CD14-positive monocyte (primary cell): ENCODE measurements around the gene BTNL3. TPM values are rescaled to one million over a fixed set of nuclear protein-coding genes. Genes with fewer than 3 reads are reported as not detected.

Source experiments
- DNase-seq, 3 donors: peaks; one replicate each; pipeline ENCODE4 v3.0.0-alpha.2; 2011 to 2022
- H2AFZ ChIP-seq: 2 replicates; pipeline ENCODE4 v1.6.0; 2012; ENCODE audit warnings: mild to moderate bottlenecking, low read depth, low read length, inconsistent platforms; ENCODE audit not compliant: insufficient read depth, poor library complexity, severe bottlenecking
- H3K27ac ChIP-seq, 2 donors: 1 replicate in 1 of 2; 2 replicates in 1 of 2; pipeline ENCODE4 v1.5.1; 2012 to 2013; ENCODE audit warnings: low read length in 2 of 2, control low read depth in 1 of 2, inconsistent platforms in 1 of 2, low read depth in 1 of 2, mild to moderate bottlenecking in 1 of 2
- H3K27me3 ChIP-seq, 2 donors: one replicate each; pipeline versions ENCODE4 v1.6.0 to v1.6.1; 2011 to 2013; ENCODE audit warnings: low read length in 2 of 2; ENCODE audit not compliant: control insufficient read depth in 2 of 2, insufficient read depth in 2 of 2
- H3K36me3 ChIP-seq, 2 donors: replicated peaks in 1 of 2; 1 replicate in 1 of 2; 2 replicates in 1 of 2; pipeline versions ENCODE4 v1.5.1 to v1.6.1; 2012 to 2013; ENCODE audit warnings: low read length in 2 of 2, control low read depth in 1 of 2, inconsistent platforms in 1 of 2, mild to moderate bottlenecking in 1 of 2; ENCODE audit not compliant: insufficient read depth in 2 of 2, control insufficient read depth in 1 of 2
- H3K4me1 ChIP-seq, 2 donors: 1 replicate in 1 of 2; 2 replicates in 1 of 2; pipeline versions ENCODE4 v1.5.1 to v1.6.1; 2012 to 2013; ENCODE audit warnings: low read length in 2 of 2, control low read depth in 1 of 2, inconsistent platforms in 1 of 2, mild to moderate bottlenecking in 1 of 2, moderate library complexity in 1 of 2; ENCODE audit not compliant: insufficient read depth in 2 of 2, control insufficient read depth in 1 of 2
- H3K4me2 ChIP-seq: replicated peaks from 2 replicates; pipeline ENCODE3; 2012; ENCODE audit warnings: low read length, moderate library complexity, mild to moderate bottlenecking; ENCODE audit not compliant: poor library complexity, severe bottlenecking; ENCODE audit errors: extremely low read depth
- H3K4me3 ChIP-seq, 3 experiments: fragments of 200-600 bp in 1 of 3; sonication (generic) in 1 of 3; replicated peaks in 1 of 3; 1 replicate in 2 of 3; 2 replicates in 1 of 3; pipeline ENCODE4 v1.5.1; 2011 to 2013; ENCODE audit warnings: low read length in 3 of 3, mild to moderate bottlenecking in 3 of 3, control low read depth in 2 of 3, low read depth in 2 of 3, inconsistent platforms in 1 of 3, moderate library complexity in 1 of 3
- H3K79me2 ChIP-seq: 2 replicates; pipeline ENCODE4 v1.6.0; 2012; ENCODE audit warnings: mild to moderate bottlenecking, control low read depth, inconsistent platforms, low read length, moderate library complexity; ENCODE audit not compliant: insufficient read depth
- H3K9ac ChIP-seq: 2 replicates; pipeline ENCODE4 v1.6.0; 2017; ENCODE audit warnings: low read length, mild to moderate bottlenecking; ENCODE audit not compliant: insufficient read depth, poor library complexity, severe bottlenecking
- H3K9me3 ChIP-seq, 2 donors: replicated peaks in 1 of 2; 1 replicate in 1 of 2; 2 replicates in 1 of 2; pipeline versions ENCODE4 v1.5.1 to v1.6.1; 2012 to 2013; ENCODE audit warnings: low read length in 2 of 2, control low read depth in 1 of 2; ENCODE audit not compliant: control insufficient read depth in 1 of 2, insufficient read depth in 1 of 2
- H4K20me1 ChIP-seq: 2 replicates; pipeline ENCODE4 v1.6.0; 2012; ENCODE audit warnings: mild to moderate bottlenecking, low read length, control low read depth, moderate library complexity; ENCODE audit not compliant: insufficient read depth
- H3K27ac Mint-ChIP-seq, 7 donors: one replicate each; pipeline ENCODE4 v1.8.0; 2020; ENCODE audit warnings: mild to moderate bottlenecking in 7 of 7, mixed read lengths in 7 of 7, moderate library complexity in 6 of 7, inconsistent platforms in 2 of 7
- H3K27me3 Mint-ChIP-seq, 3 donors: one replicate each; pipeline ENCODE4 v1.8.0; 2021 to 2022; ENCODE audit warnings: low read depth in 3 of 3, mild to moderate bottlenecking in 3 of 3, mixed read lengths in 3 of 3, moderate library complexity in 3 of 3, inconsistent platforms in 1 of 3
- H3K36me3 Mint-ChIP-seq, 2 donors: one replicate each; pipeline ENCODE4 v1.8.0; 2020; ENCODE audit warnings: mixed read lengths in 2 of 2, inconsistent platforms in 1 of 2, mild to moderate bottlenecking in 1 of 2
- H3K4me1 Mint-ChIP-seq: one replicate; pipeline ENCODE4 v1.8.0; 2020; ENCODE audit warnings: mild to moderate bottlenecking, mixed read lengths
- H3K4me3 Mint-ChIP-seq, 2 donors: one replicate each; pipeline ENCODE4 v1.8.0; 2020; ENCODE audit warnings: mild to moderate bottlenecking in 2 of 2, mixed read lengths in 2 of 2, moderate library complexity in 1 of 2
- H3K9me3 Mint-ChIP-seq, 7 donors: one replicate each; pipeline ENCODE4 v1.8.0; 2020 to 2022; ENCODE audit warnings: mixed read lengths in 7 of 7, mild to moderate bottlenecking in 6 of 7, moderate library complexity in 6 of 7, inconsistent platforms in 2 of 7
- WGBS: methylation state at CpG from one replicate; pipeline ENCODE4 v1.1.5; 2013; ENCODE audit warnings: missing lambda C conversion rate; ENCODE audit not compliant: insufficient coverage; 5-methylcytosine and 5-hydroxymethylcytosine counted together
- intact Hi-C, 2 donors: fragments of 100-400 bp; cut with micrococcal nuclease; formaldehyde crosslinking; loops; one replicate each; pipeline versions ENCODE4 v1.15.0 to v1.15.1; 2023
- polyA plus RNA-seq, 3 donors: library from polyadenylated mRNA; depleted of rRNA in 1 of 3; unstranded in 2 of 3; stranded (reverse) in 1 of 3; fragments of 300-500 nt in 2 of 3; fragments of >200 nt in 1 of 3; fragmentation: Illumina TruSeq in 2 of 3; gene quantifications; 1 replicate in 2 of 3; 2 replicates in 1 of 3; pipeline ENCODE4 v1.2.3, GENCODE V29; 2012 to 2021
- TF ChIP-seq, protein P1 (sequence below): fragments of 200-600 bp; IDR thresholded peaks from one replicate; pipeline ENCODE4 v1.8.0; 2022; ENCODE audit warnings: antibody characterized with exemption, mild to moderate bottlenecking

BTNL3 gene
- polyA plus RNA-seq, 3 donors = 0.08 to 0.20 TPM; not detected in 1

DNA sequence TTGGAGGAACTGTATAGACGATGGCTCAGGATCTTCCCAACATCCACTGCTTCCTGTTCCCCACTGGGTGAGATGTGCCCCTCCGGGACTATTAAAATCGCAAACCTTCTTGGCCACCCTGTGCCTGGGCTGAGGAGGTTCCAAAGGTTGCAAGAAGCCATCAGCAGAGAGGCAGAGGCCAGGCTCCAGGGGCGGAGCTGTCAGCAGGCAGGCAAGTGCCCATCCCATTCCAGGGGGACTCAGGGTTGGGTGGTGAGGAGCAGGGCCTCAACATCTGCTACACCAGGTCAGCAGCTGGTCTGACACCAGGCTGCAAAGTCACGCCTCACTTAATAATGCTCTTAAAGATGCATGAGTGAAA lies 2.2 kb downstream of the BTNL3 start:
- Histone ChIP-seq H3K79me2 (no peaks in the 10 kb centered on the region), H3K36me3 (no peaks in the 10 kb centered on the region), H3K27me3 (no peaks in the 10 kb centered on the region), H3K4me3 (no peak overlapping the region), H4K20me1 (no peaks in the 10 kb centered on the region), H3K9ac (no peak overlapping the region), H3K9me3 (no peaks in the 10 kb centered on the region), H3K4me1 (no peaks in the 10 kb centered on the region), H2AFZ (no peak overlapping the region), H3K4me2 (no peak overlapping the region), H3K27ac (no peak overlapping the region)
- intact Hi-C loops = no loop called here
- Mint-ChIP-seq H3K9me3 (peaks cover 0 to 10% (median 4%) of the 10 kb centered on the region in 7 donors), H3K36me3 (no peaks in the 10 kb centered on the region), H3K4me1 (no peaks in the 10 kb centered on the region), H3K27ac (peak overlapping the region in 1 of 7 donors; percentile 57), H3K4me3 (no peak overlapping the region), H3K27me3 (peaks cover 5 to 6% (median 5%) of the 10 kb centered on the region in 3 donors)
- no peak for DNase-seq
- 70% methylated on average over 2 of the region's 5 CpGs for WGBS
- TF ChIP-seq, protein P1, sequence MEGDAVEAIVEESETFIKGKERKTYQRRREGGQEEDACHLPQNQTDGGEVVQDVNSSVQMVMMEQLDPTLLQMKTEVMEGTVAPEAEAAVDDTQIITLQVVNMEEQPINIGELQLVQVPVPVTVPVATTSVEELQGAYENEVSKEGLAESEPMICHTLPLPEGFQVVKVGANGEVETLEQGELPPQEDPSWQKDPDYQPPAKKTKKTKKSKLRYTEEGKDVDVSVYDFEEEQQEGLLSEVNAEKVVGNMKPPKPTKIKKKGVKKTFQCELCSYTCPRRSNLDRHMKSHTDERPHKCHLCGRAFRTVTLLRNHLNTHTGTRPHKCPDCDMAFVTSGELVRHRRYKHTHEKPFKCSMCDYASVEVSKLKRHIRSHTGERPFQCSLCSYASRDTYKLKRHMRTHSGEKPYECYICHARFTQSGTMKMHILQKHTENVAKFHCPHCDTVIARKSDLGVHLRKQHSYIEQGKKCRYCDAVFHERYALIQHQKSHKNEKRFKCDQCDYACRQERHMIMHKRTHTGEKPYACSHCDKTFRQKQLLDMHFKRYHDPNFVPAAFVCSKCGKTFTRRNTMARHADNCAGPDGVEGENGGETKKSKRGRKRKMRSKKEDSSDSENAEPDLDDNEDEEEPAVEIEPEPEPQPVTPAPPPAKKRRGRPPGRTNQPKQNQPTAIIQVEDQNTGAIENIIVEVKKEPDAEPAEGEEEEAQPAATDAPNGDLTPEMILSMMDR = no peak

DNA sequence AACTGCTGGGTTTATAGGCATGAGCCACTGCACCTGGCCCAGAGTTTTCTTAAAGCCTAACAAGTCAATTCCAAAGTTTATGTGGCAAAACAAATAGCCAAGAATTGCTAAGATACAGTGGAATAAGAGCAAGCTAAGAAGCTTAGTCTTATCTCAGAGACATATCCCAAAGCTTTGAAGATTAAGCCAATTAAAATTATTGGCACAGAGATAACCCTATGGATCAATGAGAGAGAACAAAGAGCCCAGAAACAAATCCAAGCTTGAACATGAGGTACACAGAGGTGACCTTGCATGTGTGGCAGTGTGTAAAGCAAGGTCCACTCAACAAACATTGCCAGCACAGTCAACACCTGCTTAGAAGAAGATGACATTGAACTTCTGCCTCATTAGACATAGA lies 13.3 kb downstream of the BTNL3 start:
- TF ChIP-seq, protein P1 = no peak
- Mint-ChIP-seq H3K27me3 (peaks cover 0 to 4% (median 3%) of the 10 kb centered on the region in 3 donors), H3K36me3 (no peaks in the 10 kb centered on the region), H3K4me3 (no peak overlapping the region), H3K4me1 (no peaks in the 10 kb centered on the region), H3K27ac (no peak overlapping the region), H3K9me3 (peaks cover 0 to 3% (median 0%) of the 10 kb centered on the region in 7 donors)
- H3K27ac ChIP-seq = no peak overlapping the region
- H3K27me3 ChIP-seq = no peaks in the 10 kb centered on the region
- H3K4me2 ChIP-seq = no peak overlapping the region
- H3K4me1 ChIP-seq = no peaks in the 10 kb centered on the region
- no peaks in the 10 kb centered on the region for H3K9me3 ChIP-seq
- no peaks in the 10 kb centered on the region for H3K79me2 ChIP-seq
- no peak overlapping the region for H2AFZ ChIP-seq
- H3K4me3 ChIP-seq = no peak overlapping the region
- H3K9ac ChIP-seq = no peak overlapping the region
- no peak for DNase-seq
- no peaks in the 10 kb centered on the region for H4K20me1 ChIP-seq
- intact Hi-C loops = no loop called here
- no peaks in the 10 kb centered on the region for H3K36me3 ChIP-seq
